GM21447 (cell line): ENCODE measurements around the gene SAMD11.
"Not testable (repeated sequence)": the region's sequence is repeated elsewhere in the genome, so short reads cannot be mapped to it uniquely, and the experiment has no call there.

Source experiments
- ATAC-seq: cut with Tn5 transposase; IDR thresholded peaks from one replicate; pipeline ENCODE4 v1.9.1; 2021; ENCODE audit not compliant: unreplicated experiment

Gene SAMD11

GRCh38 chr1:923131-923990 is at the start of gene SAMD11:
TSS of gene SAMD11 (plus strand) at chr1:923923. CDS start at chr1:924432, 509 bp downstream.
- ATAC-seq = no peak

- ATAC-seq = not testable (repeated sequence)
These were observed 47.1 kb upstream of the SAMD11 start for GRCh38 chr1:876428-877208.

DNA sequence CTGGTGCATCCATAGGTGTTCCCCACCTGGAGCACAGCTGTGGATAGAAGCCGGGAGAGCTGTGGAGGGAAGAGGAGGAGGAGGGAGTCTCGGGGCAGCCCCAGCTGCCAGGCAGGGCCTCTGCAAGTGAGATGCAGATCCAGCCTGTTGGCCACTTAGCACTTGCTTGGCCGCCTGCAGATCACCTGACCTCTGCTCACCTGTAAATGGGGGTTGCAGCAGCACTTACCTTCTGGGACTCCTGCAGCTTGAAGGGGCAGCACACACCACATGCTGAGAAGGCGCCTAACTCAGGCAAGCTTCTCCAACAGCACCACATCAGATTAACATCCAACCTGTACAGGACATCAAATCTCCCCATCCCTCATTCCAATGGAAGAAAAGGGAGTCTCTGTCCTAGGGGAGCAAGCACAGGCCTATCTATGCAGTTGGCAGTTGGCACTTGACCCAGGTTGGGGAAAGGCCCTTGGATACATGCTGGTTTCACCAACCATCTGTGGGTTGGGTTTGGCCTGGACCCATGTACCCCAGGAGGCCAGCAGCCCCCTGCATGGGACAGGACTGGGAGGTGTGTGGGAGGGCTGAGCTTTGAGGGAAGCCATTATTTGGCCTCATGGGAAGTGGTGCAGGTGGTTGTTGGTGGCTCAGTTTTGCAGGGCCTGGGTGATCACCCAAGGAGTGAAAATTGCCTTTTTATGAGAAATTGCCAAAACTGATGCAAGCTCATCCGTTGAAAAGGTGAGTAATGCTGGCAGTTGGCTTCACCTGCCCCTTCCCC is 46.3 kb upstream of the SAMD11 start:
- ATAC-seq = not testable (repeated sequence)

- ATAC-seq = not testable (repeated sequence)
These were observed 43.2 kb upstream of the SAMD11 start for GRCh38 chr1:880511-880910.

- not testable (repeated sequence) for ATAC-seq
These were observed 42.8 kb upstream of the SAMD11 start for GRCh38 chr1:880915-881314.

- ATAC-seq = no peak
These were observed 37.4 kb upstream of the SAMD11 start for GRCh38 chr1:886311-886710.

DNA sequence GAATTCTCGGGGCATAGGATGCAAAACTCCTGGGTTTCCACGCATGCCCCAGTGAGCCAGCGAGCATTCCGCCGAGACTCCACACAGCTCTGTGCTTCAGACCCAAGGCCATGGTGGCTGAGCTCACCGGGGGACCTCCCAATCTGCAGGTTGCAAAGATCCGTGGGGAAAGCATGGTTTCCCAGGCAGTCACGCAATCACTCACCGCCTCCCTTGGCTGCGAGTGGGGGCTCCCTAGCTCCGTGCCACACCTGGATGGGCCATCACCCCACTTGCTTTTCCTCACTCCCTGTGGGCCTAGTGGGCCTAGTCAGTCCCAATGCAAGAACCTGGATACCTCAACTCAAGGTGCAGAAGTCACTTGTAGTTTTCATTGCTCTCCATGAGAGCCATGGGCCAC is 37.0 kb upstream of the SAMD11 start:
- no peak for ATAC-seq

DNA sequence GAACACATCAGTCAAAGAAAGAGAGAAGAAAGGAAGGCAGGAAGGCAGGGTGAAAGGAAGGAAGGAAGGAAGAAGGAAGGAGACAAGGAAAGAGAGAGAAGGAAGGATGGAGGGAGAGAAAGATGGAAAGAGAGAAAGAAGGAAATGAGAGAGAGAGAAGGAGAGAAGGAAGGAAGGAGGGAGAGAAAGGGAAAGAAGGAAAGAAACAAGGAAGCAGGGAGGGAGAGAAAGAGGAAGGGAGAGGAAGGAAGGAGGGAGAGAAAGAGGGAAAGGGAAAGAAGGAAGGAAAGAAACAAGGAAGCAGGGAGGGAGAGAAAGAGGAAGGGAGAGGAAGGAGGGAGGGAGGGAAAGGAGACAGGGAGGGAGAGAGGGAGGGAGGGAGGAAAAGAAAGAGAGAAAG is 35.4 kb upstream of the SAMD11 start:
- no peak for ATAC-seq

DNA sequence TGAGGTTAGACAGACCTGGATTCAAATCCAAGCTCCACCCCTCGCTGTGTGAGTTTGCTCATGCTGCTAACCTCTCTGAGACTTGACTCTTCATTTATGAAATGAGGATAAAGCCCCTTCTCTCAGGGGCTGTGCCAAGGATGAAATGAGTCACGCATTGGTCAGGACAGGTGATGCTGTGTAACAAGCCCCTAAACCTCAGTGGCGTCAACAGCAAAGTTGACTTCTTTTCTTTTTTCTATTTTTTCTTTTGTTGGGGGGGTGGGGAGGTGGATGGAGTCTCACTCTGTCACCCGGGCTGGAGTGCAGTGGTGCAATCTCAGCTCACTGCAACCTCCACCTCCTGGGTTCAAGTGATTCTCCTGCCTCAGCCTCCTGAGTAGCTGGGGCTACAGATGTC is 33.9 kb upstream of the SAMD11 start:
- ATAC-seq = not testable (repeated sequence)

DNA sequence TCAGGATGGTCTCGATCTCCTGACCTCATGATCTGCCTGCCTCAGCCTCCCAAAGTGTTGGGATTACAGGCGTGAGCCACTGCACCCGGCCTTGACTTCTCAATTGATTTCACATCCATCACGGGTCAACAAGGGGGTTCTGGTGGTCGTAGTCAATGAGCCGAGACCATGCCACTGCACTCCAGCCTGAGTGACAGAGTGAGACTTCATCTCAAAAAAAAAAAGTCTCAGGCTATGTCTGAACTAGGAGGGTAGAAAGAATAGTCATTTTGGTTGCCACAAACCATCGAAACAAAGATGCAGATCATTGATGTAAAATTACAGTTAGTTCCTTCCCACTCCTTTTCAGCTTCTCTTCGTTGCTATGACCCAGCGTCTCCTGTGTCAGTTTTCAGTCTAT is 33.5 kb upstream of the SAMD11 start:
- not testable (repeated sequence) for ATAC-seq

DNA sequence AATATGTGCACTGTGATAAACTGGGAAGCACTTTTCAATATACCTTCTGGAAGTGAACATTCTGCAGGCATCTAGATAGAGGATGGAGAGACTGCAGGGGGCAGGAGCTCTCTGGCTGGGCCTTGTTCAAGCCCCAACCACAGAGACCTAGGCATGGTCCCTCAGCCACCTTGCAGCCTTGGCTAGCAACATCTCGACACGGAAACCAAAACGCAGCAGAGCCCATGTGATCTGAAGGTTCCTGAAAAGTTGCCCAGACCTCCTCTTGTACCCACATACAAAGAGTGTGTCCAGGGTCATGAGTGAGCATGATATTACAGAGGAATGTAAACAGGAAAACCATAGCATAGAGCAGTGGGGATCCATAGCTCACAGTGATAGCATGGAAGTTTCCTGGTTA is 33.1 kb upstream of the SAMD11 start:
- no peak for ATAC-seq

DNA sequence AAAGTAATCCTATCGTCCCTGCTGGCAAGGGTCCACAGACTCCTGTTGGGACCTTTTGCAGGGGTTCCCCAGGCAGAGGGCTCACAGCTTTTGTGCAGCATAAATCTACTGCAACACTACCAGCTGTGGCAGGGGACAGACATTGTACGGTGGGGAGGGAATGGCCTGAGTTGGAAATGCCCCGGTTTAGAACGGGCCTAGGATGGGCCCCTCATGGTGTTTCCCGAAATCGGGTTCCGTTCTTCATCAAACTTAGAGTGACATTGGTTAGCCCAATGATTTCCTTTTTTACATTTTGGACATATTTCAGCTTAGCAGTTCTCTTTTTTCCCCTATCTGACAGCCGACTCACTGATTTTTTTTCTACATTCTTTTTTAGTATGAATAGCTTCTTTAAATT is 26.5 kb upstream of the SAMD11 start:
- no peak for ATAC-seq

DNA sequence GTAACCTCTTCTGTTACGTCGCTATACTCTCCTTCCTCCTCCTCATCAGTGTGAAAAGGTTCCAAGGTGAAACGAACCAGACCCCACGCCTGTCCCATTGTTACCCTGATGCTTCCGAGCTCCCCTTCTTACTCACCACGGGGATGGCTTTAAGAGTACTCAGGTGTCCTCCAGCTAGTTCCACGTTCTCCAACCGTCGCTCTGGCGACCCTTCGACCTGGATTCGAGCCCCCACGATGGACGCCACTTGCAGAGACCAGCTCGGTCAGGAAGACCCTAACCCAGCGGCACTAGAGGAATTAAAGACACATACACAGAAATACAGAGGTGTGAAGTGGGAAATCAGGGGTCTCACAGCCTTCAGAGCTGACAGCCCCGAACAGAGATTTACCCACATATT is 25.8 kb upstream of the SAMD11 start:
- ATAC-seq = not testable (repeated sequence)

GRCh38 chr1:899636-900317 is 23.9 kb upstream of the SAMD11 start:
- no peak for ATAC-seq

GRCh38 chr1:901108-901859 is 22.4 kb upstream of the SAMD11 start:
- no peak for ATAC-seq

DNA sequence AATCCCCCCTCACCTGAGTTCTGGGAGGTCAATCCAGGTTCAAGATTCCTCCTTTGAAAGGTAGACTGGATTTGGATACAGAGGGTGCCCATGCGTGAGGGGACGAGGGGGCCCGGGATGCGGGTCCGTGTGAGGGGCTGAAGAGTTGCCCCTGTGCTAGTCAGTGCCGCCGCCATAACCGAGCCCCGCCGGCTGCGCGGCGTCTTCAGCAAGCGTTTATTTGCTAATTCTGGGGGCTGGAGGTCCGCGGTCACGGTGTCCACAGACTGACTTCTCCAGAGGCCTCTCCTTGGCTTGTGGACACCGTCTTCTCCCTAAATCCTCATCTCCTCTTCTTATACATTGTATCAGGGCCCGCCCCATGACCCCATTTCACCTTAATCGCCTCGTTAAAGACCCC is 20.9 kb upstream of the SAMD11 start:
- ATAC-seq = no peak

DNA sequence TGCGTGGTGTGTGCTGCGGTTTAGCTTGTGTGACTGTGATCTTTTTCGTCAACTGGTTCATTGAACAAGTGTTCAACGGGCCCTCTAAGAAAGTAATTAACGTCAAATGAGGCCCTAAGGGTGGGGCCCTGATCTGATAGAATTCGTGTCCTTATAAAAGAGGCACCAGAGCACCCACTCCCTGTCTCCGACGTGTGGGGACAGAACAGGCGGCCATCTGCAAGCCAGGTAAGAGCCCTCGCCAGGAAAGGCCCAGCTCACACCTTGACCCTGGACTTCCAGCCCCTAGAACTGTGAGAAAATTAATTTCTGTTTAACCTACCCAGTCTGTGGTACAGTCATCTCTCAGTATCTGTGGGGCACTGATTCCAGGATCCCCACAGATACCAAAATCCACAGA is 20.4 kb upstream of the SAMD11 start:
- no peak for ATAC-seq

DNA sequence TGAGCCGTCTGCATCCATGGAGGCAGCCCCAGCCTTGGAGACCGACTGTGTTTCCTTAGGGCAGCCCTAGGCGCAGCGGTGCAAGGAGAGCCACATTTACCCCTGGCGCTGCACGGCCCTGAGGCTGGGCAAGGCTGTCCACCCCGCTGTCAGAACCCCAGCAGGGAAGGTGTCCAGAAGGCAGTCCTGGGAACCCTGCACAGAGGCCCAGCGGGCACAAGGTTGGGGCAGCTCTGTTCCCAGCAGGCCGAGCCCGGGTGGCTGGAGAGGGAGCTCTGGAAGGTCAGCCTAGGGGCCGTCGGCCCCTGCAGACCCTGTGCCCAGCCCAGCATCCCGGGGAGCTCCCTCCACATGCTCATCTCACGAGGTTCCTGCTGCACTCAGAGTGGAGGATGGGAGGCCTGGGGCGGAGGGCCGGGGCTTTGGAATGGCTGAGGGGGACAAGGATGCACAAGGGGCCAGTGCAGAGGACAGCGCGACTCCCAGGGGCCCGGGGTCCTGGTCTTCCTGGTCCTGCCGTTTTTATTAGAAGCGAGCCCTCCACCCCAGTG is 19.9 kb upstream of the SAMD11 start:
- ATAC-seq = no peak

- peak; percentile 60 for ATAC-seq
These were observed 19.3 kb upstream of the SAMD11 start for GRCh38 chr1:904310-904950.
